ENCODE measurements around the gene SH2B2. TPM values are rescaled to one million over a fixed set of nuclear protein-coding genes. Genes with fewer than 3 reads are reported as not detected.

SH2B2 gene
- total RNA-seq, 4 donors from 2014 or later, result 13.9 to 28.6 (median 20.6) TPM

DNA sequence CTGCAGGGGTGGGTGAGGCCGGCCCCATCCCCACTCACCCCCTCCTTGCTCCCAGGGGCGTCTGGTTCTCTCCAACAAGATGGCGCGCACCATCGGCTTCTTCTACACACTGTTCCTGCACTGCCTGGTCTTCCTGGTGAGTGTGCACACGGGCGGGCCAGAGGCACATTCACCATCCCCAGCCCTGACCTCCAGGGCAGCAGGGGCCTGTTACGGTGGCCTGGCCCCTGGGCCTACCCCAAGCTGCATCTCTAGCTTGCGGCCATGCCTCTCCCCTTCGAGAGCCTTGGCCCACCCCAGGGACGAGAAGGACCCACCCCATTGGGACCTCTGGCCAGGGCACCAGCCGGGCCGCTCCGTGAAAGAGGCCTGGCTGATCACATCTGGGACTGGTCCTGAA lies 4.9 kb upstream of the SH2B2 start:
- 89 to 95% methylated on average over 14 of the region's 14 CpGs for WGBS, 2 donors
- no peak for DNase-seq (ENCODE audit: low spot score in 2 of 2)
- no peak overlapping the region for H3K4me3 ChIP-seq (ENCODE audit: low read depth, poor library complexity, severe bottlenecking)
- TF ChIP-seq, protein P1, sequence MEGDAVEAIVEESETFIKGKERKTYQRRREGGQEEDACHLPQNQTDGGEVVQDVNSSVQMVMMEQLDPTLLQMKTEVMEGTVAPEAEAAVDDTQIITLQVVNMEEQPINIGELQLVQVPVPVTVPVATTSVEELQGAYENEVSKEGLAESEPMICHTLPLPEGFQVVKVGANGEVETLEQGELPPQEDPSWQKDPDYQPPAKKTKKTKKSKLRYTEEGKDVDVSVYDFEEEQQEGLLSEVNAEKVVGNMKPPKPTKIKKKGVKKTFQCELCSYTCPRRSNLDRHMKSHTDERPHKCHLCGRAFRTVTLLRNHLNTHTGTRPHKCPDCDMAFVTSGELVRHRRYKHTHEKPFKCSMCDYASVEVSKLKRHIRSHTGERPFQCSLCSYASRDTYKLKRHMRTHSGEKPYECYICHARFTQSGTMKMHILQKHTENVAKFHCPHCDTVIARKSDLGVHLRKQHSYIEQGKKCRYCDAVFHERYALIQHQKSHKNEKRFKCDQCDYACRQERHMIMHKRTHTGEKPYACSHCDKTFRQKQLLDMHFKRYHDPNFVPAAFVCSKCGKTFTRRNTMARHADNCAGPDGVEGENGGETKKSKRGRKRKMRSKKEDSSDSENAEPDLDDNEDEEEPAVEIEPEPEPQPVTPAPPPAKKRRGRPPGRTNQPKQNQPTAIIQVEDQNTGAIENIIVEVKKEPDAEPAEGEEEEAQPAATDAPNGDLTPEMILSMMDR (IDR thresholded peaks at IDR 0.05), result no peak
- no peak for TF ChIP-seq POLR2A (IDR thresholded peaks at IDR 0.05)
- intact Hi-C loops (cut with DNase I; ENCODE audit: low total_unique reads), result no loop called here

DNA sequence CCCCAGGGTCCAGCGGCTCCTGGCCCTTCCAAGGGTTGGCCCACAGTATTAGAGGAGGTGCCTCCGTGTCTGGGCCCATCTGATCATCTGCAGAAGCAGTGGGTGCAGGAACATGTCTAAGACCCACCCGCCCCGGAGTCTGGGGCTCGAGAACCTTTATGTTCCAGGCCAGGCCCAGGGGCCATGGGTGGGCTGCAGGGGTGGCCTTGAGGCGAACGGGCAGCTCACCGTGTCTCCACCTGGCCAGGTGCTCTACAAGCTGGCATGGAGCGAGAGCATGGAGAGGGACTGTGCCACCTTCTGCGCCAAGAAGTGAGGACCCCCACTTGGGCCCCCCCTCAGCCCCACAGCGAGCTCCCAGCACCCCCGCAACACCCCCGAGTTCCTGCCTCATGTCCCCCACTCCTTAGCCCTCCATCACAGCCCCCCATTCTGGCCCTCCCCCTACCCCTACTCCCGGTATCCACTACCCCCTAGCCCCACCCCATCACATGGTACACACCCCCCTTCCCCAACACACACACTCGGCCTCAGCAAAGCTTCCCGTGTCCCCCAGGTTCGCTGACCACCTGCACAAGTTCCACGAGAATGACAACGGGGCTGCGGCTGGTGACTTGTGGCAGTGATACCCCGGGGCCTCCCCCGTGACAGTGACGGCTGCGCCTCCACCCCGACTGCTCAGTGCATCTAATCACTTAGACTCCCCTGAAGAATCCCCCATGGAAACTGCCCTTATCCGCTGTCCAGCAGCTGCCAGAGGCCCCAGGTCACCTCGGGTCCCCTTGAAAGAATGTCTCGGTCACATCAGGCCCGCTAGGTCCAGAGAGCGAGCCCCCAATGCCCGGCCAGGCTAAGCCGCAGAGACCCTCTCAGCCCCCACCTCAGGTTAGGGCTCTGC lies 4.0 kb upstream of the SH2B2 start:
- WGBS, 2 donors, result 85 to 92% methylated on average over 24 to 30 of the region's 32 CpGs
- no peak for DNase-seq (ENCODE audit: low spot score in 2 of 2)
- no peak for TF ChIP-seq POLR2A (IDR thresholded peaks at IDR 0.05)
- TF ChIP-seq, protein P1 (IDR thresholded peaks at IDR 0.05), result no peak
- intact Hi-C loops (cut with DNase I; ENCODE audit: low total_unique reads), result no loop called here
- H3K4me3 ChIP-seq (ENCODE audit: low read depth, poor library complexity, severe bottlenecking), result no peak overlapping the region

DNA sequence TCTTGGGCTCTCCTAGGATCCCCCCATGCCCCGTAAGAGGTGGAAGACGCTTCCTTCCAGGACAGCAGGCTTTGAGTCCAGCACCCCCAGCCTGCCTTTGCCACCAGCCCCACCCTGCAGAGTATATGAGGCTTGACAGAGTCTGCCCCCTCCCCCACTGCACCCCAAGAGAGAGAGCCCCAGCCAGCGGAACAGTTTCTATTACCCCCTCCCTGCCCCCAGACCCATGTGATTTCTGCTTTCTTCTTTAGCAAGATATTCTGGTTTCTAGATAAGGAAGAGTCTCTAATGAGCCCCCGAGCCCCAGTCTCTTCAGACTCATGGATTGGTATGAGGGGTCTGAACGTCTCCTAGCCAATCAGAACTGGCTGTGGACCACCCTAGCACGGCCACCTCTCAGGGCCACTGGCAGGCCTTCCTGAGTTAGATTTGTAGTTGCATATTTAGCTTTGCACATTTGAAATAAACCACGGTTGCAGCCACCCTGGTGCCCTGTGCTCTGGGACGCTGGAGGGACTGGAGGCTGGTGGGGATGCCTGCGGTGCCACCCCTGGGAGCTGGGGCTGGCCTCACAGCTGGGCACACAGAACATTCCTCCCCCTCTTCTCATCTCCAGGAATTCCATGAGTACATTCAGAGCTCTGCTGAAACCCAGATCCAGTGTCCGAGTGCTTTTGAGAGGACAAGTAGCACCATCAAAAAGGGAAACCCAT lies 3.0 kb upstream of the SH2B2 start:
- intact Hi-C loops (cut with DNase I; ENCODE audit: low total_unique reads), result no loop called here
- 66 to 68% methylated on average over 10 of the region's 10 CpGs for WGBS, 2 donors
- H3K4me3 ChIP-seq (ENCODE audit: low read depth, poor library complexity, severe bottlenecking), result no peak overlapping the region
- DNase-seq (ENCODE audit: low spot score in 2 of 2), result no peak
- no peak for TF ChIP-seq POLR2A (IDR thresholded peaks at IDR 0.05)
- TF ChIP-seq, protein P1 (IDR thresholded peaks at IDR 0.05), result no peak

DNA sequence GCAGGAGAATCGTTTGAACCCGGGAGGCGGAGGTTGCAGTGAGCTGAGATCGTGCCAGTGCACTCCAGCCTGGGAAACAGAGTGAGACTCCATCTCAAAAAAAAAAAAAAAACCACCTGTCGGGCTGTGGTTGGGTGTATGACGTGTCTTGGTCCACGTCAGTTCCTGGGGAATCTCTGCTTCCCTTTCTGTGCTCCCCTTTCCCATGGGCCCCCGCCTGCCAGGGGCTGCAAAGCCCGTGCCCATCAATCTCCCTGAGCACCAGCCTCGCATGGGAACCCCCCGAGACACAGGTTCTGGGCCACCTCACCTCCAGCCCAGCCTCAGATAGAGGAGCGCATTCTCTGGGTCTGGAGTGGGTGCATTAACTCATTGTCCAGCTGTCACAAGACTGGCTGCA lies 2.3 kb upstream of the SH2B2 start:
- no peak for TF ChIP-seq POLR2A (IDR thresholded peaks at IDR 0.05)
- TF ChIP-seq, protein P1 (IDR thresholded peaks at IDR 0.05), result no peak
- intact Hi-C loops (cut with DNase I; ENCODE audit: low total_unique reads), result no loop called here
- no peak for DNase-seq (ENCODE audit: low spot score in 2 of 2)
- H3K4me3 ChIP-seq (ENCODE audit: low read depth, poor library complexity, severe bottlenecking), result no peak overlapping the region
- 58 to 59% methylated on average over 12 of the region's 12 CpGs for WGBS, 2 donors

DNA sequence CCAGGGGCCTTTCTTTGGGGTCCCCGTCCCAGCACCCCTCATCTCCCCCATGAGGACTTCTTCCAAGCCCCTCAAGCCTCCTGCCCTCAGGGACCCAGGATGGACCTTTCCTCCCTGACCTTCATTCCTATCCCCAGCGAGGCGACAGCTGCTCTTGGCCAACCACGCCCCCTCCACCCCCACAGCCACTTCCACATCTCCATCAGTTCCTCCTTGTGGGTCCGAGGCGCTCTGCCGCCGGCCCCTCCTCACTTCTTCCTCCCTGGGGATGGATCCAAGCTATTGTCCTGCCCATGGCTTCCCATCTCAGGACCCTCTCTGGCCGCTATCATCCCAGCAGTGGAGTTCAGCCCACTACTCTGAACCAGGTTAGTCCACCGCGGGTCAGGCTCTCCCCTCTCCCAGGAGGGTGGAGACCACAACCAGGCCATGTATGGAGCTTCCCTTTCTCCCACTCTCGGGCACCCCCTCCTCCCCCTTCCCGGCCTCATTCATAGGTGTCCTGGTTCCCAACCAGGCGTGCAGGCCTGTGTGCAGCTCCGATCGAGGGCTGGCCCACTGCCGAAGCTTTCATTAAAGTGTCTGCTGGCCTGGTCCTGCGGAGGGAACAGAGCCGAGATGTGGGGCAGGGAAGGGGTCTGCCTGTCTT lies 1.7 kb upstream of the SH2B2 start:
- intact Hi-C loops (cut with DNase I; ENCODE audit: low total_unique reads), result loop anchor here (5.0 kb wide), 1 partner anchor 102 kb away; no protein-coding TSS in a partner anchor

More for the DNA sequence above, 1.7 kb upstream of the SH2B2 start:
- 47 to 62% methylated on average over 19 of the region's 19 CpGs for WGBS, 2 donors
- DNase-seq (ENCODE audit: low spot score in 2 of 2), result peak; percentile 46 to 90
- TF ChIP-seq, protein P1 (IDR thresholded peaks at IDR 0.05), result no peak
- no peak for TF ChIP-seq POLR2A (IDR thresholded peaks at IDR 0.05)
- no peak overlapping the region for H3K4me3 ChIP-seq (ENCODE audit: low read depth, poor library complexity, severe bottlenecking)

Measured in lower leg skin (tissue), 4 donors.